HepG2 (cell line): ENCODE data around the gene SAPCD1. TPM values are rescaled to one million over a fixed set of nuclear protein-coding genes. Genes with fewer than 3 reads are reported as not detected.

Experiments used
- AGO2 ChIP-seq: fragments of 200-400 bp; formaldehyde crosslinking; optimal IDR thresholded peaks from 2 replicates; pipeline ENCODE3; 2017; ENCODE audit warnings: mild to moderate bottlenecking, low read depth, low read length, moderate library complexity
- CBX2 ChIP-seq, 2 experiments: fragments of 200-600 bp in 1 of 2; sonication (generic); formaldehyde crosslinking in 1 of 2; IDR thresholded peaks; 2 replicates each; pipeline versions ENCODE4 v1.7.0 to v1.8.1; 2018 to 2022; ENCODE audit warnings: low read depth in 2 of 2, low read length in 1 of 2, mild to moderate bottlenecking in 1 of 2, missing genetic modification reagents in 1 of 2
- DPF2 ChIP-seq: sonication (generic); formaldehyde crosslinking; IDR thresholded peaks from 2 replicates; pipeline ENCODE4 v1.4.0; 2020; ENCODE audit warnings: mild to moderate bottlenecking, low read depth, missing genetic modification reagents, borderline replicate concordance
- ETS1 ChIP-seq: sonication (generic); formaldehyde crosslinking; IDR thresholded peaks from 2 replicates; pipeline ENCODE4 v1.4.0; 2020; ENCODE audit warnings: missing genetic modification reagents
- KAT8 ChIP-seq: IDR thresholded peaks from 2 replicates; pipeline ENCODE4 v1.6.1; 2016; ENCODE audit warnings: missing genetic modification reagents, missing compliant biosample characterization
- PHF20 ChIP-seq: sonication (generic); formaldehyde crosslinking; IDR thresholded peaks from 2 replicates; pipeline ENCODE4 v1.5.0; 2020; ENCODE audit warnings: mild to moderate bottlenecking, missing genetic modification reagents
- SAFB2 ChIP-seq: sonication (generic); formaldehyde crosslinking; IDR thresholded peaks from 2 replicates; pipeline ENCODE4 v1.5.1; 2020; ENCODE audit warnings: missing genetic modification reagents, low read depth, mild to moderate bottlenecking, borderline replicate concordance
- SCMH1 ChIP-seq: sonication (generic); formaldehyde crosslinking; IDR thresholded peaks from 2 replicates; pipeline ENCODE4 v1.9.0; 2021; ENCODE audit warnings: missing genetic modification reagents, mild to moderate bottlenecking, borderline replicate concordance
- SIX4 ChIP-seq: sonication (generic); formaldehyde crosslinking; IDR thresholded peaks from 2 replicates; pipeline ENCODE4 v1.4.0; 2020; ENCODE audit warnings: missing genetic modification reagents
- SNAPC4 ChIP-seq: sonication (generic); formaldehyde crosslinking; IDR thresholded peaks from 2 replicates; pipeline ENCODE4 v1.4.0; 2020; ENCODE audit warnings: mild to moderate bottlenecking, missing genetic modification reagents
- SSRP1 ChIP-seq: IDR thresholded peaks from 2 replicates; pipeline ENCODE4 v1.6.1; 2016; ENCODE audit warnings: control low read depth
- THYN1 ChIP-seq: sonication (generic); formaldehyde crosslinking; IDR thresholded peaks from 2 replicates; pipeline ENCODE4 v1.8.1; 2023; ENCODE audit warnings: low read depth, mild to moderate bottlenecking, moderate library complexity, missing genetic modification reagents, borderline replicate concordance
- YEATS4 ChIP-seq: sonication (generic); formaldehyde crosslinking; IDR thresholded peaks from 2 replicates; pipeline ENCODE4 v1.4.0; 2020; ENCODE audit warnings: missing genetic modification reagents, borderline replicate concordance
- ZBTB7A ChIP-seq: sonication (generic); formaldehyde crosslinking; IDR thresholded peaks from 2 replicates; pipeline ENCODE4 v1.8.0; 2022; ENCODE audit warnings: mild to moderate bottlenecking, missing genetic modification reagents
- ZFP91 ChIP-seq: sonication (generic); formaldehyde crosslinking; IDR thresholded peaks from 2 replicates; pipeline ENCODE4 v1.9.0; 2022; ENCODE audit warnings: missing genetic modification reagents, mild to moderate bottlenecking, borderline replicate concordance
- ZNF460 ChIP-seq: sonication (generic); formaldehyde crosslinking; IDR thresholded peaks from 2 replicates; pipeline ENCODE4 v1.5.1; 2020; ENCODE audit warnings: missing genetic modification reagents, mild to moderate bottlenecking, borderline replicate concordance
- ZNF839 ChIP-seq: sonication (generic); formaldehyde crosslinking; IDR thresholded peaks from 2 replicates; pipeline ENCODE4 v1.4.0; 2020; ENCODE audit warnings: missing genetic modification reagents, mild to moderate bottlenecking, borderline replicate concordance
- polyA plus RNA-seq, 8 experiments: library from polyadenylated mRNA; depleted of rRNA in 3 of 8; stranded (reverse) in 7 of 8; unstranded in 1 of 8; fragments of >200 nt; fragmentation: Illumina TruSeq in 4 of 8; extraction: Trizol in 4 of 8; gene quantifications; 2 replicates each; pipeline versions ENCODE4 v1.2.1 to v1.2.3, GENCODE V29; 2011 to 2016; ENCODE audit warnings: low read depth in 4 of 8, missing spikeins in 1 of 8, mixed read lengths in 1 of 8; ENCODE audit not compliant: insufficient read depth in 1 of 8
- total RNA-seq, 5 experiments: library from RNA; depleted of rRNA; stranded (reverse); fragments of >200 nt; fragmentation: Illumina TruSeq; extraction: Trizol; gene quantifications; 2 replicates each; pipeline ENCODE4 v1.2.3, GENCODE V29; 2016; ENCODE audit warnings: low read depth in 1 of 5
- TF ChIP-seq, protein P1 (sequence below): sonication (generic); formaldehyde crosslinking; IDR thresholded peaks from 2 replicates; pipeline ENCODE4 v1.8.0; 2022; ENCODE audit warnings: mild to moderate bottlenecking, missing genetic modification reagents; ENCODE audit not compliant: insufficient replicate concordance

SAPCD1 gene
- total and polyA plus RNA-seq, 2 of the 13 experiments (the other 11 are each of a cell fraction or from before 2014, with no cell fraction given) = 2.5 to 3.9 TPM

- TF ChIP-seq ZFP91 (CRISPR knock-in tag) = peak; percentile 93
- TF ChIP-seq SCMH1 (CRISPR knock-in tag) = no peak
- no peak for TF ChIP-seq DPF2
- peak; percentile 86; the same call in 1 of the 2 replicates for TF ChIP-seq SSRP1 (CRISPR knock-in tag)
- TF ChIP-seq PHF20 = peak; percentile 76
- TF ChIP-seq ZNF460 = no peak; the same call in 1 of the 2 replicates
- TF ChIP-seq KAT8 = peak; percentile 81
- TF ChIP-seq SNAPC4 = no peak
- TF ChIP-seq ETS1 (CRISPR knock-in tag) = peak; percentile 91; the same call in 1 of the 2 replicates
- no peak for TF ChIP-seq CBX2 (IDR thresholded peaks at IDR 0.05; ENCODE audit: low read depth, low read length)
- TF ChIP-seq CBX2 (CRISPR knock-in tag; IDR thresholded peaks at IDR 0.05; ENCODE audit: low read depth) = no peak
- no peak for TF ChIP-seq SIX4 (CRISPR knock-in tag)
- no peak for TF ChIP-seq THYN1 (CRISPR knock-in tag)
- peak; percentile 99 for TF ChIP-seq YEATS4 (CRISPR knock-in tag)
- TF ChIP-seq AGO2 = peak; percentile 66
- peak; percentile 78 for TF ChIP-seq SAFB2
- 0 out of 2 replicates have a peak, but pooled peaks have one; percentile 28 for TF ChIP-seq ZNF839 (CRISPR knock-in tag)
- TF ChIP-seq, protein P1, sequence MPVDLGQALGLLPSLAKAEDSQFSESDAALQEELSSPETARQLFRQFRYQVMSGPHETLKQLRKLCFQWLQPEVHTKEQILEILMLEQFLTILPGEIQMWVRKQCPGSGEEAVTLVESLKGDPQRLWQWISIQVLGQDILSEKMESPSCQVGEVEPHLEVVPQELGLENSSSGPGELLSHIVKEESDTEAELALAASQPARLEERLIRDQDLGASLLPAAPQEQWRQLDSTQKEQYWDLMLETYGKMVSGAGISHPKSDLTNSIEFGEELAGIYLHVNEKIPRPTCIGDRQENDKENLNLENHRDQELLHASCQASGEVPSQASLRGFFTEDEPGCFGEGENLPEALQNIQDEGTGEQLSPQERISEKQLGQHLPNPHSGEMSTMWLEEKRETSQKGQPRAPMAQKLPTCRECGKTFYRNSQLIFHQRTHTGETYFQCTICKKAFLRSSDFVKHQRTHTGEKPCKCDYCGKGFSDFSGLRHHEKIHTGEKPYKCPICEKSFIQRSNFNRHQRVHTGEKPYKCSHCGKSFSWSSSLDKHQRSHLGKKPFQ (CRISPR knock-in tag) = peak; percentile 86
- TF ChIP-seq ZBTB7A = no peak
Measured at GRCh38 chr6:31795616-31796298, 33.3 kb downstream of the SAPCD1 start, which contains the start of gene VARS1 (continued).
